ENCODE results near the gene SBNO1.
"Not testable (repeated sequence)": the region's sequence is repeated elsewhere in the genome, so short reads cannot be mapped to it uniquely, and the experiment has no call there.

The SBNO1 gene

GRCh38 chr12:123388177-123388950 is 23.7 kb upstream of the SBNO1 start:
- DNase-seq = peak; percentile 87

DNA sequence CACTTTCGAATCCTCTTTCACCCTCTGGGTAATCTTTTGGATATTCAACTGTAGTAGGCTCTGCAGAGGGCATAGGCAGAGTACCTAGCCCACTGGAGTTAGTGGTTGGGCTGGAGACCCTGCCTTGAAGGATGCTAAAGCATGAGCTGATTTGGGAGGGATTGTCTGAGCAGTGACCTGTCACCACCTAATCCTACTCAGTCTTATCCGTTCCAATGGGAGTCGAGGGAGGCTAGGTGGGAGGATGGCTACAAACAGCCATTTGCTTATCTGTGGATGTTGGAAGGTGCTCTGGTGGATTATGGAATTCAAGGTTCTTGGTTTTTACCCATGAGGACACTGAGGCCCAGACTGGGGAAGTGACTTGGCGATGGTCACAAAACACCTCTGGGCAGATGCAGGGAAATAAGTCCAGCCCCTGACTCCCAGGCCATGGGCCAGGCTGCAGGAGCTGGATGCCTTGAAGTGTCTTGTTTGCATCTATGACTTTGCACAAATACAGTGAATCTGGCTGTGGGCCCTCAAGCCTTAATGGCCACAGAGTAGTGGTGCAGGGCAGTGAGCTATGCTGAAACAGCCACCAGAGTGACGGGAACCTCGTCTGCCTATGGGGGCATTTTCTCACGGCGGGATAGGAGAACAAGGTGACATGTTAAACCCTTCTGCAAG is 23.0 kb upstream of the SBNO1 start:
- no peak for DNase-seq

DNA sequence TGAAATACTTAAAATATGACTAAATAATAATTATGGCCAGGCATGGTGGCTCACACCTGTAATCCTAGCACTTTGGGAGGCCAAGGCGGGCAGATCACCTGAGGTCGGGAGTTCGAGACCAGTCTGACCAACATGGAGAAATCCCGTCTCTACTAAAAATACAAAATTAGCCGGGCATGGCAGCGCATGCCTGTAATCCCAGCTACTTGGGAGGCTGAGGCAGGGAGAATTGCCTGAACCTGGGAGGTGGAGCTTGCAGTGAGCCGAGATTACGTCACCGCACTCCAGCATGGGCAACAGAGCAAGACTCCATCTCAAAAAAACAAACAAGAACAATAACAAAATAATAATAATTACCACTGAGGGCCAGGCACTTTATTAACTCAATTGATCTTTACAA is 20.9 kb upstream of the SBNO1 start:
- not testable (repeated sequence) for DNase-seq

DNA sequence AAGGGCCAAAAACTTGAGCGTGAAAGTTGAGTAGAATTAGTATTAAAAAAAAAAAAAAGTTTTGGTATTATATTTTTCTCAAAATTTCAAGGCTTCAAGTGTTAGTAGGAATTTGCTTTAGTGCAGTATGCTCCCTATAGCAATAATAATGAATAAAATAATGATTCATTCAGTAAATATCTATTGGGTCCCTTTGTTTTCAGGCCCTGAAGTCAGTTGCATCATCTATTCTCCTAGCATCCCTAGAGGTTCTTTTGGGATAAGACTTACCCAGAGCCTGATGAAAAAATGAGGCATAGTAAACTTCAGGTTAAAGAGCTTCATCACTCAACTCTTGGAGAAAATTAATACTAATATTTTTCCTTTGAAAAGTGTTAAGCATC is 20.3 kb upstream of the SBNO1 start:
- no peak for DNase-seq

DNA sequence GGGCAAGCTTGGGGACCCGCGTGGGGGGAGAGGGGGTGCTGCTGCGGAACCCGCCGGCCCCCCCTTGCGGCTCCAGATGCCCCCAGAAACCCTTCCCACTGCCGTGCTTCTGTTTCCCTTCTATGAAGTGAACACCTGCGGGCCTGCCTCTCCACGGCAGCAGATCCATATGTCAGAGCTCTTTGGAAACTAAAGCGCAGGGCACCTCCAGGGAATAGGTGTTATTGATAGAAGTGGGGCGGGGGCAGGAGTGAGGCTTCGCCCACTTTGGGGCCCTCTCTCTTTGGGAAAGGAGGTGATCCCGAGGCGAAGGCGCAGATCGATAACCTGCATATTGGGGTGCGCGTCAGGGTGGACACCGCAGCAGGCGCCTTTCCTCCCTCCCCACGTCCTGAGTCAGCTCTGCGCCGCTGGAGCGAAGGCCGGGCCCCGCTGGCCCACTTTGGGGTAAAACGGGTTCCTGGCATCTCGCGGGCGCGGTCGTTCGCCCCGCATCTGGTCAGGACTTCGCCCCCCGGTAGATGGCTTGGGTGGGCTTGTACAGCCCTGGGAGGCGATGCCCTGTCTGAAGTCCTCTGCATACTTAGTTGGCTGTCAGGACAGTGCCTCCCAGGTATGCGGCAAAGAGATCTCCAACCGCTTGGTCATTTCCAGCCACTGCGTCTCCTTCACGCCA is 19.8 kb upstream of the SBNO1 start:
- no peak for DNase-seq

DNA sequence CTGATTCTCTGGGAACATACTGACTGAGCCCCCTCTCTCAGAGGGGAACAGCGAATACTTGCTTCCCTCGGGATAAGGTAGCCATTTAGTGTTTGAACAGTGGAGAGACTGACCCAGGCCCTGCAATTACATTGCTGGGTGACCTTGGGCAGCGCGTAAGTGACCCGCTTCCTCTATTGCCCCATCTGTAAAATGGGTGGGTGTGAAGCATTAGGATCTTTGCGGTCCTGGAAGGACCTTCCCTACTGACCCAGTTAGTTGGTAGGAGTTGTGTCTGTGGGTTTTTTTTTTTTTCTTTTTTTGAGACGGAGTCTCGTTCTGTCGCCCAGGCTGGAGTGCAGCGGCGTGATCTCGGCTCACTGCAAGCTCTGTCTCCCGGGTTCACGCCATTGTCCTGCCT is 18.0 kb upstream of the SBNO1 start:
- DNase-seq = no peak

DNA sequence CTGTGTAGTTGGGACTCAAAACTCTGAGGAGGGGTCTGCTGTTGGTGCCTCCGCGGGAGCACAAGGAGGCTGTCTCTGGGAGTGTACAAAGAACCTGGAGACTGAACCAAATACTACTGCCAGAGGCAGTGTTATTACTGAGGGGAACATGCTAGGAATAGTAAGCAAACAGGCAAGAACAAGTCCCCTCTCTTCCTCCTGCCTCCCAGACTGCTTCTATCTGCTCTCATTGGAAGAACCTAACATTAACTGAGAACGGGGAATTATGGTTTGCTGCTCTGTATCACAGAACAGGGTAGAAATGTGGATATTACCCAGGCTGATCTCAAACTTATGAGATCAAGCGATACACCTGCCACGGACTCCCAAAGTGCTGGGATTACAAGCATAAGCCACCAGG is 14.7 kb upstream of the SBNO1 start:
- DNase-seq = no peak

DNA sequence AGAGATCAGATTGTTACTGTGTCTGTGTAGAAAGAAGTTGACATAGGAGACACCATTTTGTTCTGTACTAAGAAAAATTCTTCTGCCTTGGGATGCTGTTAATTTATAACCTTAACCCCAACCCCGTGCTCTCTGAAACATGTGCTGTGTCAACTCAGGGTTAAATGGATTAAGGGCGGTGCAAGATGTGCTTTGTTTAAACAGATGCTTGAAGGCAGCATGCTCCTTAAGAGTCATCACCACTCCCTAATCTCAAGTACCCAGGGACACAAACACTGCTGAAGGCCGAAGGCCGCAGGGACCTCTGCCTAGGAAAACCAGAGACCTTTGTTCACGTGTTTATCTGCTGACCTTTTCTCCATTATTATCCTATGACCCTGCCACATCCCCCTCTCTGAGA is 7.8 kb upstream of the SBNO1 start:
- not testable (repeated sequence) for DNase-seq

DNA sequence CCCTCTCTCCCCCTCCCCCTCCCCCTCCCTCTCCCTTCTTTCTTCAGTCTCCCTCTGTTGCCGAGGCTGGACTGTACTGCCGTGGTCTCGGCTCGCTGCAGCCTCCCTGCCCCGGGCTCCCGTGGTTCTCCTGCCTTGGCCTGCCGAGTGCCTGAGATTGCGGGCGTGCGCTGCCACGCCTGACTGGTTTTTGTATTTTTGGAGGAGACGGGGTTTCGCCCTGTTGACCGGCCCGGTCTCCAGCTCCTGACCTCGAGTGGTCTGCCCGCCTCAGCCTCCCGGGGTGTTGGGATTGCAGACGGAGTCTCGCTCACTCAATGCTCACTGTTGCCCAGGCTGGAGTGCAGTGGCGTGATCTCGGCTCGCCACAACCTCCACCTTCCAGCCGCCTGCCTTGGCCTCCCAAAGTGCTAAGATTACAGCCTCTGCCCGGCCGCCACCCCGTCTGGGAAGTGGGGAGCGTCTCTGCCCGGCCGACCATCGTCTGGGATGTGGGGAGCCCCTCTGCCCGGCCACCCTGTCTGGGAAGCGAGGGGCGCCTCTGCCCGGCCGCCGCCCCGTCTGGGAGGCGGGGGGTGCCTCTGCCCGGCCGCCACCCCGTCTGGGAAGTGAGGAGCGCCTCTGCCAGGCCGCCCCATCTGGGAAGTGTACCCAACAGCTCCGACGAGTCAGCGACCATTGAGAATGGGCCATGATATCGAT is 7.2 kb upstream of the SBNO1 start:
- not testable (repeated sequence) for DNase-seq

- no peak for DNase-seq
Observed at GRCh38 chr12:123369229-123369628, 4.6 kb upstream of the SBNO1 start.

- not testable (repeated sequence) for DNase-seq
Observed at GRCh38 chr12:123368431-123368830, 3.8 kb upstream of the SBNO1 start.

GRCh38 chr12:123367511-123367910 is 2.9 kb upstream of the SBNO1 start:
- DNase-seq = no peak

- DNase-seq = peak; percentile 99
Observed at GRCh38 chr12:123365025-123365917, 624 bp upstream of the SBNO1 start.

- DNase-seq = peak; percentile 59
Observed at GRCh38 chr12:123363740-123364531, 711 bp downstream of the SBNO1 start.

GRCh38 chr12:123363390-123363739 is 1.3 kb downstream of the SBNO1 start:
- peak; percentile 6 for DNase-seq

DNA sequence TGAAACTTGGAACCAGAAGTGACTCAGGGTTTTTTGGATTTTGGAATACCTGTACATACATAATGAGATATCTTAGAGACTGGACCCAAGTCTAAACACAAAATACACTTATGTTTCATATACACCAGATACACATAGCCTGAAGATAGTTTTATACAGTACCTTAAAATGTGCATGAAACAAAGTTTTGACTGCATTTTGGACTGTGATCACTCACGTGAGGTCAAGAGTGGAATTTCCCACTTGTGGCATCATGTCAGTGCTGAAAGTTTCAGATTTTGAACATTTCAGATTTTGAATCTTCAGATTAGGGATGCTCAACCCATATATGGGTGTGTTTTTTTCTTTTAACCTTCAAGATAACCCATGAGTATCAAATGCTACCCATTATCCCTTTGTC is 6.6 kb downstream of the SBNO1 start:
- no peak for DNase-seq

DNA sequence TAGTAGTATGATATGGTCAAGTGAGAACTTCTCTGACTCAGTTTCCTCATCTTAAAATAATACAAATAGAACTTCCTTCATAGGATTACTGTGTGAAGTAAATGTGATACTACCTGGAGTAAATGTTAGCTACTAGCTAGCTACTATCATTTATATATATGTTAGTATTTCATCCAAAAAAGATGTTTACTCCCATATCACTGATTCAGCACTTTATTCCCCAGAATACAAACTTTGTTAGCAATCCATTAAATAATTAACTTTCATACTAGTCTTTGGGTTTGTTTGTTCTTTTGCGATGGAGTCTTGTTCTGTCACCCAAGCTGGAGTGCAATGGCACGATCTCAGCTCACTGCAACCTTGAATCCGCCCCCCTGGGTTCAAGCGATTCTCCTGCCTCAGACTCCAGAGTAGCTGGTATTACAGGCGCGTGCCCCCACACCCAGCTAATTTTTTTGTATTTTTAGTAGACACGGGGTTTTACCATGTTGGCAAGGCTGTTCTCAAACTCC is 8.4 kb downstream of the SBNO1 start:
- no peak for DNase-seq

GRCh38 chr12:123354600-123354999 is 10.0 kb downstream of the SBNO1 start:
- no peak for DNase-seq

DNA sequence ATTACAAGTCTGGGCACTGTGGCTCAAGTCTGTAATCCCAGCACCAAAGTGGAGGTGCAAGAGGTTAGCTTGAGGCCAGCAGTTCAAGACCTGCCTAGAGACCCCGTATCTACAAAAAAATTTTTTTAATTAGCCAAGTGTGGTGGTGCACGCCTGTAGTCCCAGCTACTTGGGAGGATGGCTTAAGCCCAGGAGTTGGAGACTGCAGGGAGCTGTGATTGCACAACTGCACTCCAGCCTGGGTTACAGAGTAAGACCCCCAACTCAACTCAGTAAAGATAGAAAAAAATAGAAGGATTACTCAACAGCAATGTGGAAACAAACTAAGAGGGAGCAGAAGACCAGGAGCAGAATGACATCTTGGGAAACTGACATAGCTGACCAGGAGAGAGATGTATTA is 13.3 kb downstream of the SBNO1 start:
- DNase-seq = no peak

DNA sequence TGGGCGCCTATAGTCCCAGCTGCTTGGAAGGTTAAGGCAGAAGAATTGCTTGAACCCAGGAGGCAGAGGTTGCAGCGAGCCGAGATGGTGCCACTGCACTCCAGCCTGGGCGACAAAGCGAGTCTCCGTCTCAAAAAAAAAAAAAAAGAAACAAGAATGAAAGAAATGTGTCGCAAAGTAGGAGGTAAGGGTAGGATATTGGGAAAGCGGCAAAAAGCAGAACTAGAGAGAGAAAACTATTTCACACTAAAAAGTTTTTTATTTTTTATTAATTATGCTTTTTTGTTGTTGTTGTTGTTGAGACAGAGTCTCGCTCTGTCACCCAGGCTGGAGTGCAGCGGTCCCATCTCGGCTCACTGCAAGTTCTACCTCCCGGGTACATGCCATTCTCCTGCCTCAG is 17.7 kb downstream of the SBNO1 start:
- no peak for DNase-seq

GRCh38 chr12:123344086-123344485 is 20.6 kb downstream of the SBNO1 start:
- DNase-seq = no peak

All from eye (tissue), 1 donor.